Smooth muscle cell (in vitro differentiated cells): Measurements from ENCODE around the gene ISM1. TPM values are rescaled to one million over a fixed set of nuclear protein-coding genes. Genes with fewer than 3 reads are reported as not detected.

Source experiments
- DNase-seq: peaks from one replicate; lab custom pipeline; 2025; ENCODE audit not compliant: unreplicated experiment; lab: John Stamatoyannopoulos, UW
- H2AFZ ChIP-seq: fragments of 200-600 bp; sonication (generic); 2 replicates; pipeline ENCODE4 v1.6.0; 2016; ENCODE audit warnings: antibody characterized with exemption, low read depth, mild to moderate bottlenecking
- H3F3A ChIP-seq: fragments of 200-600 bp; sonication (generic); 2 replicates; pipeline ENCODE4 v1.6.0; 2017; ENCODE audit warnings: antibody characterized with exemption, low read depth
- H3K27ac ChIP-seq: fragments of 200-600 bp; sonication (generic); 2 replicates; pipeline ENCODE4 v1.5.1; 2016; ENCODE audit warnings: low read depth, mild to moderate bottlenecking
- H3K27me3 ChIP-seq: fragments of 200-600 bp; sonication (generic); 2 replicates; pipeline ENCODE4 v1.6.1; 2016; ENCODE audit warnings: low read depth, mild to moderate bottlenecking
- H3K36me3 ChIP-seq: fragments of 200-600 bp; sonication (generic); 2 replicates; pipeline ENCODE4 v1.5.1; 2016; ENCODE audit warnings: low read depth
- H3K4me1 ChIP-seq: fragments of 200-600 bp; sonication (generic); 2 replicates; pipeline ENCODE4 v1.5.1; 2016; ENCODE audit warnings: low read depth
- H3K4me2 ChIP-seq: fragments of 200-600 bp; sonication (generic); 2 replicates; pipeline ENCODE4 v1.6.0; 2016; ENCODE audit warnings: mild to moderate bottlenecking
- H3K4me3 ChIP-seq: fragments of 200-600 bp; sonication (generic); 2 replicates; pipeline ENCODE4 v1.5.1; 2016; ENCODE audit warnings: mild to moderate bottlenecking
- H3K79me2 ChIP-seq: fragments of 200-600 bp; sonication (generic); 2 replicates; pipeline ENCODE4 v1.6.0; 2016; ENCODE audit warnings: low read depth, mild to moderate bottlenecking
- H3K9ac ChIP-seq: fragments of 200-600 bp; sonication (generic); 2 replicates; pipeline ENCODE4 v1.6.0; 2016; ENCODE audit warnings: low read depth
- H3K9me3 ChIP-seq: fragments of 200-600 bp; sonication (generic); replicated peaks from 2 replicates; pipeline ENCODE4 v1.5.1; 2016; ENCODE audit warnings: low read depth
- H4K20me1 ChIP-seq: fragments of 200-600 bp; sonication (generic); 2 replicates; pipeline ENCODE4 v1.6.0; 2016; ENCODE audit warnings: low read depth
- WGBS: methylation state at CpG from one replicate; pipeline ENCODE4 v1.1.7; 2016; ENCODE audit warnings: low lambda C conversion rate; 5-methylcytosine and 5-hydroxymethylcytosine counted together
- polyA plus RNA-seq: library from polyadenylated mRNA; unstranded; fragments of >200 nt; fragmentation: Nextera tagmentation; extraction: Ambion mirVana; gene quantifications from 2 replicates; pipeline ENCODE4 v1.2.1, GENCODE V29; 2016
- total RNA-seq: library from RNA; depleted of rRNA; stranded (reverse); fragments of >200 nt; gene quantifications from 2 replicates; pipeline ENCODE4 v1.2.3, GENCODE V29; 2014
- TF ChIP-seq, protein P1 (sequence below): fragments of 200-600 bp; sonication (generic); IDR thresholded peaks from 2 replicates; pipeline ENCODE4 v1.5.1; 2017; ENCODE audit warnings: borderline replicate concordance, mild to moderate bottlenecking, antibody characterized with exemption; ENCODE audit not compliant: insufficient read depth, poor library complexity, severe bottlenecking

Gene ISM1
- total and polyA plus RNA-seq, 2 experiments from 2014 or later: 2.6 to 3.5 TPM

DNA sequence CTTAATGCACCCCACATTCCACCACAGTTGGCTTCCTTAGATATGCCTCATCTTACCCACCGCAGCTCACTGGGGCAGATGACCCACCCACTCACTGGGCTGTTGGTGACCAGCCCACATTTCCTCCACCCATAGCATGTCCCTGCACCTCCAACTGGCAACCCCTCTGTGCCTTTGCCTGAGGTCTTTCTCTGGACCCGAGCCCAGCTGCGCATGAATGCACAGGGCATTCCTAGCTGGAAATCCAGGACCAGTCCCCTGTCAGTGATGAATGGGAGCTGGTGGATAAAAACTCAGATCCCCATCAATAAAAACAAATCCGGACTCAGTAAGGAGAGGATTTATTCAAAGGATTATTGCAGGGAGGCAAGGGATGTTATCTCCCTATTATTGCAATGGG, 75.0 kb downstream of the ISM1 start:
- DNase-seq: no peak
- Histone ChIP-seq H3K9ac (no peak overlapping the region), H3K4me2 (no peak overlapping the region), H3K79me2 (no peaks in the 10 kb centered on the region), H3K4me3 (no peak overlapping the region), H3K27ac (no peak overlapping the region), H3K36me3 (no peaks in the 10 kb centered on the region), H3K27me3 (no peaks in the 10 kb centered on the region), H3K9me3 (no peaks in the 10 kb centered on the region), H4K20me1 (no peaks in the 10 kb centered on the region), H3K4me1 (no peaks in the 10 kb centered on the region), H3F3A (no peaks in the 10 kb centered on the region), H2AFZ (no peak overlapping the region)
- TF ChIP-seq, protein P1, sequence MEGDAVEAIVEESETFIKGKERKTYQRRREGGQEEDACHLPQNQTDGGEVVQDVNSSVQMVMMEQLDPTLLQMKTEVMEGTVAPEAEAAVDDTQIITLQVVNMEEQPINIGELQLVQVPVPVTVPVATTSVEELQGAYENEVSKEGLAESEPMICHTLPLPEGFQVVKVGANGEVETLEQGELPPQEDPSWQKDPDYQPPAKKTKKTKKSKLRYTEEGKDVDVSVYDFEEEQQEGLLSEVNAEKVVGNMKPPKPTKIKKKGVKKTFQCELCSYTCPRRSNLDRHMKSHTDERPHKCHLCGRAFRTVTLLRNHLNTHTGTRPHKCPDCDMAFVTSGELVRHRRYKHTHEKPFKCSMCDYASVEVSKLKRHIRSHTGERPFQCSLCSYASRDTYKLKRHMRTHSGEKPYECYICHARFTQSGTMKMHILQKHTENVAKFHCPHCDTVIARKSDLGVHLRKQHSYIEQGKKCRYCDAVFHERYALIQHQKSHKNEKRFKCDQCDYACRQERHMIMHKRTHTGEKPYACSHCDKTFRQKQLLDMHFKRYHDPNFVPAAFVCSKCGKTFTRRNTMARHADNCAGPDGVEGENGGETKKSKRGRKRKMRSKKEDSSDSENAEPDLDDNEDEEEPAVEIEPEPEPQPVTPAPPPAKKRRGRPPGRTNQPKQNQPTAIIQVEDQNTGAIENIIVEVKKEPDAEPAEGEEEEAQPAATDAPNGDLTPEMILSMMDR: no peak
- 87% methylated on average over 4 of the region's 4 CpGs for WGBS

DNA sequence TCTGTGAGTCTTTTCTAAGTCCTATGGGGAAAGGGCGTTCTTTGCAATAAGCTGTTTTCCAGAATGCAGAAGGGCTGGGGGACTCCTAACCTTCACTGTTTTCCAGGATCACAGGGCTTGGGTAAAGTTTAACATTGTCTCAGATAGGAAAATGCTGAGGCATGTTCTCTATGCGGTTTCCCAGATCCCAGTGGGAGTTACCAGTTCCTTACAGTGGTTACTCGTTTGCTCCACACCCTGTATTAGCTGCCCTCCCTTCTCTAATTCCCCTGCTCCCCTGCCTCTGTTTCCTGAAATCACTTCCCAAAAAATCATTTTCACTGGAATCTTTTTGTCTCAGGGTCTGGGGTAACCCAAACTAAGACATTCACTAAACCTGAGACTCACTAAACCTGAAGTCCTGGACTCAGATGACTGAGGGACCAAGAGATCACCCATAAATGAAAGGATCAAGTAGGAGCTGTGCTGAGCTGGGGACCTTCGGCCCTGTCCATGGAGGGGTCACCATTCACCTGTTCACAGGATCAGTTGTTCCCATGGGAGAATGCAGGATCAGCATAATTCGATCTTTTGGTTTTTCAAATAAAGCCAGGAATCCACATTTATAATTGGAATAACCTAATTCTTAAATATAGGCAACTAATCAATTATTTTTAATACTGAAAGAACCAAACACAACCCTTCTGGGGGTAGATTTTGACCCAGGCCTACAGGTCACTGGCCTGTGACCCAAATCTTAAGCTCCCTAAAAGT, 76.2 kb downstream of the ISM1 start:
- Histone ChIP-seq H3K4me1 (no peaks in the 10 kb centered on the region), H3F3A (no peaks in the 10 kb centered on the region), H3K79me2 (no peaks in the 10 kb centered on the region), H3K27ac (no peak overlapping the region), H3K4me2 (no peak overlapping the region), H3K27me3 (no peaks in the 10 kb centered on the region), H3K9ac (no peak overlapping the region), H3K9me3 (no peaks in the 10 kb centered on the region), H3K4me3 (no peak overlapping the region), H4K20me1 (no peaks in the 10 kb centered on the region), H2AFZ (no peak overlapping the region), H3K36me3 (no peaks in the 10 kb centered on the region)
- no peak for DNase-seq
- TF ChIP-seq, protein P1: no peak
- 77% methylated on average over 5 of the region's 5 CpGs for WGBS

DNA sequence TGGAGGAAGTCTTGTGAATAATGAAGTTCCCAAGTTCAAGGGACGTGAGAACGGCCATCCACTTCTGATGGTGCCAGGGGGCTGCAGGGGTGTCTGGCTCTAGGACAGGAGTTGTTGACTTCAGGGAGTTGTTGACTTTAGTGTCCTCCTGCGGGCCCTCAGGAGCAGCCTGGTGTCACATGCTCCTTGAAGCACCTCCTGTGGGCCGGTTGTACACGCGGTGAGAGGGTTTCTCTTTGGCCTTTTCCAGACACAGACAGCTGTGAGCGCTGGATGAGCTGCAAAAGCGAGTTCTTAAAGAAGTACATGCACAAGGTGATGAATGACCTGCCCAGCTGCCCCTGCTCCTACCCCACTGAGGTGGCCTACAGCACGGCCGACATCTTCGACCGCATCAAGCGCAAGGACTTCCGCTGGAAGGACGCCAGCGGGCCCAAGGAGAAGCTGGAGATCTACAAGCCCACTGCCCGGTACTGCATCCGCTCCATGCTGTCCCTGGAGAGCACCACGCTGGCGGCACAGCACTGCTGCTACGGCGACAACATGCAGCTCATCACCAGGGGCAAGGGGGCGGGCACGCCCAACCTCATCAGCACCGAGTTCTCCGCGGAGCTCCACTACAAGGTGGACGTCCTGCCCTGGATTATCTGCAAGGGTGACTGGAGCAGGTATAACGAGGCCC, 77.8 kb downstream of the ISM1 start:
- no peaks in the 10 kb centered on the region for H3F3A ChIP-seq
- no peaks in the 10 kb centered on the region for H3K27me3 ChIP-seq
- H3K4me1 ChIP-seq: no peaks in the 10 kb centered on the region
- no peak overlapping the region for H3K9ac ChIP-seq
- no peaks in the 10 kb centered on the region for H3K36me3 ChIP-seq
- no peak overlapping the region for H3K4me2 ChIP-seq
- no peak for DNase-seq
- TF ChIP-seq, protein P1: no peak
- H2AFZ ChIP-seq: no peak overlapping the region
- no peak overlapping the region for H3K27ac ChIP-seq
- WGBS: 96% methylated on average over 29 of the region's 29 CpGs
- no peaks in the 10 kb centered on the region for H3K9me3 ChIP-seq
- H3K4me3 ChIP-seq: no peak overlapping the region
- no peaks in the 10 kb centered on the region for H4K20me1 ChIP-seq
- H3K79me2 ChIP-seq: no peaks in the 10 kb centered on the region
